ENCODE results near the gene CHPT1.

DNA sequence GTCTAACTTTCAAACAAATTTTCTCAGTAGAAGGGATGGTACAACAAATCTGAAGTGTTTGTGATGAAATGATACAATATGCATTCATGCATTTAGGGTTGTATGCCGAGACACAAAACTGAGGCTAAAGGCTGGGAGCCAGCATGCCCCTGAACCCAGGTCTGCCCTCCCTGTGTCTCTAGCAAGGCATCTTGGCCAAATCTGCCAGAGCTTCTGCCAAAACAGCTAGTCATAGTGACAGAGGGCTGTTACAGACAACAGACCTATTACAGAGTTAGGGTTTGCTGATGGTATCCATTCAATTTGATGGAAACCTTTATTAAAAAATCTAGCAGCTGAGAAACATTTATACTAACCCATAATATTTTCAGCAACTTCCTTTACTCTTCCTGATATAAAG is 11.3 kb upstream of the CHPT1 start:
- TF ChIP-seq, protein P1, sequence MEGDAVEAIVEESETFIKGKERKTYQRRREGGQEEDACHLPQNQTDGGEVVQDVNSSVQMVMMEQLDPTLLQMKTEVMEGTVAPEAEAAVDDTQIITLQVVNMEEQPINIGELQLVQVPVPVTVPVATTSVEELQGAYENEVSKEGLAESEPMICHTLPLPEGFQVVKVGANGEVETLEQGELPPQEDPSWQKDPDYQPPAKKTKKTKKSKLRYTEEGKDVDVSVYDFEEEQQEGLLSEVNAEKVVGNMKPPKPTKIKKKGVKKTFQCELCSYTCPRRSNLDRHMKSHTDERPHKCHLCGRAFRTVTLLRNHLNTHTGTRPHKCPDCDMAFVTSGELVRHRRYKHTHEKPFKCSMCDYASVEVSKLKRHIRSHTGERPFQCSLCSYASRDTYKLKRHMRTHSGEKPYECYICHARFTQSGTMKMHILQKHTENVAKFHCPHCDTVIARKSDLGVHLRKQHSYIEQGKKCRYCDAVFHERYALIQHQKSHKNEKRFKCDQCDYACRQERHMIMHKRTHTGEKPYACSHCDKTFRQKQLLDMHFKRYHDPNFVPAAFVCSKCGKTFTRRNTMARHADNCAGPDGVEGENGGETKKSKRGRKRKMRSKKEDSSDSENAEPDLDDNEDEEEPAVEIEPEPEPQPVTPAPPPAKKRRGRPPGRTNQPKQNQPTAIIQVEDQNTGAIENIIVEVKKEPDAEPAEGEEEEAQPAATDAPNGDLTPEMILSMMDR (conservative IDR thresholded peaks at IDR 0.05 in 1 of 2, IDR thresholded peaks at IDR 0.05 in 1 of 2; ENCODE audit: extremely low read depth in 1 of 2, insufficient read depth in 1 of 2, low read depth in 1 of 2, low read length in 2 of 2) = no peak
- no peak for TF ChIP-seq EZH2 (IDR thresholded peaks at IDR 0.05; ENCODE audit: borderline replicate concordance, low read length)
